CD4-positive, alpha-beta memory T cell (primary cell): ENCODE data around the gene SLC35E1. TPM values are rescaled to one million over a fixed set of nuclear protein-coding genes. Genes with fewer than 3 reads are reported as not detected.

Source experiments
- CTCF ChIA-PET: fragments of 350-600 bp; sonication (Branson Sonifier 250); formaldehyde crosslinking; loops from one replicate; lab custom pipeline; 2021; ENCODE audit warnings: inconsistent platforms; ENCODE audit not compliant: partially characterized antibody; lab: Charles Lee
- POLR2A ChIA-PET: fragments of 350-600 bp; sonication (Branson Sonifier 250); formaldehyde crosslinking; loops from one replicate; lab custom pipeline; 2021; ENCODE audit not compliant: partially characterized antibody; lab: Charles Lee
- DNase-seq, 5 donors: peaks; one replicate each; pipeline versions ENCODE4 v3.0.0 to v3.0.0-alpha.2; 2020 to 2022; ENCODE audit warnings: mixed read lengths in 1 of 5
- H3K27ac ChIP-seq: one replicate; pipeline ENCODE4 v1.7.0; 2013; ENCODE audit warnings: low read depth, low read length
- H3K27me3 ChIP-seq: 2 replicates; pipeline ENCODE4 v1.7.0; 2013; ENCODE audit warnings: mild to moderate bottlenecking, low read length, moderate library complexity; ENCODE audit not compliant: insufficient read depth
- H3K36me3 ChIP-seq: 2 replicates; pipeline ENCODE4 v1.7.0; 2013; ENCODE audit warnings: mild to moderate bottlenecking, low read length, moderate library complexity; ENCODE audit not compliant: insufficient read depth
- H3K4me1 ChIP-seq: 2 replicates; pipeline ENCODE4 v1.7.0; 2013; ENCODE audit warnings: mild to moderate bottlenecking, low read length, moderate library complexity; ENCODE audit not compliant: insufficient read depth
- H3K4me3 ChIP-seq, 2 donors: one replicate each; pipeline ENCODE4 v1.7.0; 2013; ENCODE audit warnings: low read length in 2 of 2, mild to moderate bottlenecking in 1 of 2
- H3K9me3 ChIP-seq, 2 donors: one replicate each; pipeline ENCODE4 v1.7.0; 2013; ENCODE audit warnings: low read length in 2 of 2, control low read depth in 1 of 2; ENCODE audit not compliant: control insufficient read depth in 1 of 2
- H3K27ac Mint-ChIP-seq, 7 donors: one replicate each; pipeline ENCODE4 v1.8.0; 2020 to 2021; ENCODE audit warnings: mixed read lengths in 7 of 7, mild to moderate bottlenecking in 6 of 7, inconsistent platforms in 3 of 7, moderate library complexity in 3 of 7
- H3K27me3 Mint-ChIP-seq, 2 donors: one replicate each; pipeline ENCODE4 v1.8.0; 2020 to 2021; ENCODE audit warnings: mixed read lengths in 2 of 2
- H3K36me3 Mint-ChIP-seq, 2 donors: one replicate each; pipeline ENCODE4 v1.8.0; 2020 to 2021; ENCODE audit warnings: mixed read lengths in 2 of 2, inconsistent platforms in 1 of 2, mild to moderate bottlenecking in 1 of 2
- H3K4me1 Mint-ChIP-seq, 4 donors: one replicate each; pipeline ENCODE4 v1.8.0; 2020 to 2021; ENCODE audit warnings: mixed read lengths in 4 of 4, mild to moderate bottlenecking in 1 of 4
- H3K4me3 Mint-ChIP-seq, 8 donors: one replicate each; pipeline ENCODE4 v1.8.0; 2020 to 2021; ENCODE audit warnings: mixed read lengths in 8 of 8, mild to moderate bottlenecking in 7 of 8, moderate library complexity in 6 of 8, inconsistent platforms in 3 of 8
- H3K9me3 Mint-ChIP-seq, 8 donors: one replicate each; pipeline ENCODE4 v1.8.0; 2020 to 2021; ENCODE audit warnings: mixed read lengths in 8 of 8, mild to moderate bottlenecking in 5 of 8, inconsistent platforms in 3 of 8, moderate library complexity in 1 of 8
- intact Hi-C: fragments of 100-400 bp; cut with micrococcal nuclease; formaldehyde crosslinking; loops from one replicate; pipeline ENCODE4 v1.15.1; 2023
- polyA plus RNA-seq, 2 donors: library from polyadenylated mRNA; unstranded; fragments of 300-500 nt; fragmentation: Illumina TruSeq; gene quantifications; one replicate each; pipeline ENCODE4 v1.2.3, GENCODE V29; 2021
- total RNA-seq, 2 experiments: library from RNA; stranded (reverse); gene quantifications; one replicate each; pipeline ENCODE4 v1.2.3, GENCODE V29; 2021

SLC35E1 gene
- total and polyA plus RNA-seq, 4 experiments from 2014 or later, result 15.3 to 38.8 (median 35.3) TPM

DNA sequence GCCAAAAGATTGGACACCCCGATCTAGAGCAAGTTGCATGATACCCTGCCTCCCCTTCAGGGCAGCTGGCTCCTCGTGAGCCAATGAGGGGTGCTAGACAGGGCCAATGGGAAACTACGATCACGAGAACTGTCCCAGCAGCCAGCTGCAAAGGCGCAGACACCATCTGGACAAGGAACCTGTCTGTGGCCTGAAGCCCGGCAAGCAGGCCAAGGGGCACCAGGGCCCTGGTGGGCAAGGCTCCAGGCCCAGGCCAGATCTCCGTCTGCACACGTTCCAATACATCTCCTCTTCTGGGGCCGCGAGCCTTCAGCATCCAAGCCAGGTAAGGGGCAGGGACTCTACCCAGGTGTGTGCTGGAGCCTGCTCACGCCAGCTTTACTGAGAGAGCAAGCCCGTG, 35.6 kb upstream of the SLC35E1 start:
- CTCF ChIA-PET, result interaction anchor here (0.9 kb wide), 1 partner anchor 20 kb away, joined by 3 read pairs; no protein-coding TSS in a partner anchor

DNA sequence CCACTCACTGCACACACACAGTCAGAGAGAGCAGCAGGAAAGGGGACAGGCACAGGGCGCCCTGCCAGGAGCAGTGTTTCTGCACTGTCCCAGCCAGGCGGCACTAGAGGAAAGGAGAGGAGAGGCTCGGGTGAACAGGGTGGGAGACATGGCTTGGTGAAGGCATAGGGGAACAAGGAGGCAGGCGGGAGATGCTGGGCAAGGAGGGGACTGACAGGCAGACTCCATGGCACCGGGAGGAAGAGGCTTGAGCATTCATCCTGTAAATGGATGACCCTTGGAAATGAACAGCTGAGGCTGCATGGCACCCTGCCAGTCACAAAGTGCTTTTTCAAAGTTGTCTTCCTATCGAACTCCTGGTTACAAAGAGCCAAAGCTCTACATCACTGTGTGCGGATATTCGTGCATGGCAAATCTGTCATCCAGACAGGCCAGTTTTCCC, 33.4 kb upstream of the SLC35E1 start:
- H3K9me3 ChIP-seq, result no peaks in the 10 kb centered on the region
- no peak overlapping the region for H3K4me3 ChIP-seq
- POLR2A ChIA-PET, result interaction anchor here (0.9 kb wide), 1 partner anchor 36 kb away, joined by 3 read pairs; no protein-coding TSS in a partner anchor
- Mint-ChIP-seq H3K4me1 (peaks cover 21 to 55% (median 36%) of the 10 kb centered on the region in 4 donors), H3K27ac (peak overlapping the region in 5 of 7 donors; percentile 8 to 78 (median 70)), H3K36me3 (peaks cover 0 to 14% of the 10 kb centered on the region in 2 donors), H3K4me3 (no peak overlapping the region), H3K27me3 (no peaks in the 10 kb centered on the region), H3K9me3 (no peaks in the 10 kb centered on the region)
- DNase-seq, result no peak
- H3K27ac ChIP-seq, result no peak overlapping the region
- H3K27me3 ChIP-seq, result no peaks in the 10 kb centered on the region
- CTCF ChIA-PET, result no interaction called here
- H3K4me1 ChIP-seq, result peaks cover 19% of the 10 kb centered on the region
- intact Hi-C loops, result no loop called here
- no peaks in the 10 kb centered on the region for H3K36me3 ChIP-seq

More for the DNA sequence above, 35.6 kb upstream of the SLC35E1 start:
- Histone ChIP-seq H3K4me1 (peaks cover 33% of the 10 kb centered on the region), H3K27ac (no peak overlapping the region), H3K9me3 (no peaks in the 10 kb centered on the region), H3K4me3 (no peak overlapping the region), H3K27me3 (no peaks in the 10 kb centered on the region), H3K36me3 (no peaks in the 10 kb centered on the region)
- H3K4me1 Mint-ChIP-seq, result peaks cover 28 to 64% (median 44%) of the 10 kb centered on the region in 4 donors
- H3K9me3 Mint-ChIP-seq, result no peaks in the 10 kb centered on the region
- POLR2A ChIA-PET, result no interaction called here
- no peak overlapping the region for H3K4me3 Mint-ChIP-seq
- no peak for DNase-seq
- peak overlapping the region in 4 of 7 donors; percentile 34 to 70 (median 58) for H3K27ac Mint-ChIP-seq
- H3K36me3 Mint-ChIP-seq, result peaks cover 3 to 12% of the 10 kb centered on the region in 2 donors
- intact Hi-C loops, result no loop called here
- H3K27me3 Mint-ChIP-seq, result no peaks in the 10 kb centered on the region

DNA sequence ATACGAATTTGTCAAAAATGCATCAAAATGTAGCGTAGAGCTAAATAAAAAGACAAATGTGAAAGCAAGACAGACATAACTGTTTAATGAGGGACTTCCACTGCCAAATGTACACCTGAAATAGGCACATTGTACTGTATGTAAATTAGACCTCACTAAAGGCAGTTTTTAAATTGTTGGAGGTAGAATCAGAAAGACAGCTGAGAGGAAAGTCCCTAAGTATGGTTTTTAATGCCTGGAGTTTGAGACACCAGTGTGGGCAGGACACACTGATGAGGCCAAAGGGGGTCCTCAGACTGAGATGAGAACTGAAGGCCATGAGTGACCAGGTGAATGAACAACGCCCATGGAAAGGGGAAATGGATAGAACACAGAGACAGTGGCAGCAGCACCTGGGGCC, 32.9 kb upstream of the SLC35E1 start:
- Mint-ChIP-seq H3K36me3 (peaks cover 0 to 14% of the 10 kb centered on the region in 2 donors), H3K27ac (peak overlapping the region in 4 of 7 donors; percentile 8 to 78 (median 67)), H3K4me1 (peaks cover 19 to 57% (median 35%) of the 10 kb centered on the region in 4 donors), H3K27me3 (no peaks in the 10 kb centered on the region), H3K9me3 (no peaks in the 10 kb centered on the region), H3K4me3 (no peak overlapping the region)
- Histone ChIP-seq H3K36me3 (no peaks in the 10 kb centered on the region), H3K27me3 (no peaks in the 10 kb centered on the region), H3K4me1 (peaks cover 14% of the 10 kb centered on the region), H3K4me3 (no peak overlapping the region), H3K9me3 (no peaks in the 10 kb centered on the region), H3K27ac (no peak overlapping the region)
- ChIA-PET CTCF (no interaction called here), POLR2A (interaction anchor here (0.9 kb wide), 1 partner anchor 36 kb away, joined by 3 read pairs; no protein-coding TSS in a partner anchor)
- DNase-seq, result no peak
- intact Hi-C loops, result no loop called here

DNA sequence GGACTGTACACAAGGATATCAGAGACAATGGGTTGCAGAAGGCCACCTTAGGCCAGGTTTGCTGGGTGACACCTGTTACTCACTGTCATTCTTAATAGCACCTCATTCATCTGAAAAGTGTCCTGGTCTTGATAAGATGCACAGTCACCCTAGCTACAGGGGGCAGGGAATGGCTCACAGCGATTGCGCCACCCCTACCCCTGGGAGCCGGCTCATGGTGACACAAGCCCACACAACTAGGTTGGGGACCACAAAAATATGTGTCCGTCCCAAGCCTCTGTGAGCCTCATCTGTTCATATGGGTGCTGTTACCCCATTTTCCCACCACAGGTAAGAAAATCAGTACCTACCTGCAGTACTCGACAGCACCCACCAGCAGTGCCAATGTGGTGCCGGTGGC, 32.4 kb upstream of the SLC35E1 start:
- Histone ChIP-seq H3K27me3 (no peaks in the 10 kb centered on the region), H3K9me3 (no peaks in the 10 kb centered on the region), H3K36me3 (no peaks in the 10 kb centered on the region), H3K4me1 (peaks cover 10% of the 10 kb centered on the region), H3K27ac (no peak overlapping the region), H3K4me3 (no peak overlapping the region)
- DNase-seq, result no peak
- ChIA-PET POLR2A (interaction anchor here (0.9 kb wide), 1 partner anchor 36 kb away, joined by 3 read pairs; no protein-coding TSS in a partner anchor), CTCF (no interaction called here)
- peaks cover 19 to 59% (median 35%) of the 10 kb centered on the region in 4 donors for H3K4me1 Mint-ChIP-seq
- no peaks in the 10 kb centered on the region for H3K27me3 Mint-ChIP-seq
- no peaks in the 10 kb centered on the region for H3K9me3 Mint-ChIP-seq
- no peak overlapping the region for H3K4me3 Mint-ChIP-seq
- intact Hi-C loops, result no loop called here
- H3K27ac Mint-ChIP-seq, result peak overlapping the region in 2 of 7 donors; percentile 64 to 92
- peaks cover 0 to 14% of the 10 kb centered on the region in 2 donors for H3K36me3 Mint-ChIP-seq

DNA sequence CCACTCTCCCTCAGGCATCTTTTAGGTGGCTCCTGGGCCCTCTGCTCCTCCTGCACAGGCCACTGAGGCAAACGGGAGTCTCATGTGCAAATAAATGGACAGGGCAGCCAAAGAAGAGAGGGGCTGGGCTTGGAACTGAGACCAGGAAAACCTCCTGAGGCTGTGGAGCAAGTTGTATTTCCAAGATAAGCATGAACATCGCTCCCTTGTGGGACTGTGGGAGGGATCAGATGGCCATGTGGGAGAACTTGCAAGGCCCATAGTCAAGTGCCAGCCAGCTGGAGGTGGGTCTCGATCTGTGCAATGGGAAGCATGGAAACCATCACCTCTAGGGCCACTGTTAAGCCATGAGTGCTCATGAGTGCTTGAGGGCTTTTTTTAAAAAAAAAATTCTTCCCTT, 30.9 kb upstream of the SLC35E1 start:
- H3K36me3 Mint-ChIP-seq, result peaks cover 0 to 14% of the 10 kb centered on the region in 2 donors
- H3K27me3 Mint-ChIP-seq, result no peaks in the 10 kb centered on the region
- POLR2A ChIA-PET, result interaction anchor here (1.2 kb wide), 1 partner anchor 9 kb away, joined by 3 read pairs; no protein-coding TSS in a partner anchor
- H3K9me3 Mint-ChIP-seq, result no peaks in the 10 kb centered on the region
- Histone ChIP-seq H3K4me1 (peaks cover 6% of the 10 kb centered on the region), H3K9me3 (no peaks in the 10 kb centered on the region), H3K4me3 (no peak overlapping the region), H3K27ac (no peak overlapping the region), H3K36me3 (no peaks in the 10 kb centered on the region), H3K27me3 (no peaks in the 10 kb centered on the region)
- peaks cover 17 to 63% (median 36%) of the 10 kb centered on the region in 4 donors for H3K4me1 Mint-ChIP-seq
- no peak for DNase-seq
- H3K27ac Mint-ChIP-seq, result no peak overlapping the region
- intact Hi-C loops, result no loop called here
- no peak overlapping the region for H3K4me3 Mint-ChIP-seq
- CTCF ChIA-PET, result no interaction called here

DNA sequence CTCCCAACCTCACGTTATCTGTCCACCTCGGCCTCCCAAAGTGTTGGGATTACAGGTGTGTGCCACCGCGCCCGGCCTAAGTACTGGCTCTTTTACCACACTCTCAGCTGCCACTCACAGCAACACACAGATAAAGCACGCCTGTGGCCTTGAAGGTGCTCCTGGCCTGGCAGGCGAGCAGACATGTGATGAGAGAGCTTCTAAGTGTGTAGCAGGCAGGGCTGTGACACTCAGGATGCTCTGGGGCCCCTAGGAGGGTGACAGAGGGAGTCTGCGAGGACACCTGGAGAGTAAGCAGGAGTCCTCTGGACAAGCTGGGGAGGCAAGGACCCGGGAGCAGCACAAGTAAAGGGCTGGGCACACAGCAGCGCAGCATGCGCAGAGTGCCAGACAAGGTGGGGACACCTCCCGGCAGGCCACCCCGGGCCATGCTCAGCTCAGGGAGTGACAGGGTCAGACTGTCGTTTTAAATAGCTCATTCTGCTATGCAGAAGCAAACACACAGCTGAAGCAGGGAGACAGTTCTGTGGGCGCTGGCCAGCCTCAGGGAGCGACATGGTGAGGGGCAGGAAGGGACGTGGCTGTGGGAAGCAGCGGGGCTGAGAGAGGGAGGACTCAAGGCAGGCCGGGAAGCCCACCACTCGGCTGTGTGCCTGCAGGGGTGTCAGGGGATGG, 29.3 kb upstream of the SLC35E1 start:
- DNase-seq, result no peak
- H3K4me3 ChIP-seq, result no peak overlapping the region
- ChIA-PET CTCF (no interaction called here), POLR2A (no interaction called here)
- Mint-ChIP-seq H3K4me1 (peaks cover 22 to 68% (median 39%) of the 10 kb centered on the region in 4 donors), H3K4me3 (no peak overlapping the region), H3K27ac (peak overlapping the region in 3 of 7 donors; percentile 6 to 46 (median 38)), H3K9me3 (no peaks in the 10 kb centered on the region), H3K27me3 (no peaks in the 10 kb centered on the region), H3K36me3 (peaks cover 0 to 12% of the 10 kb centered on the region in 2 donors)
- no peak overlapping the region for H3K27ac ChIP-seq
- H3K36me3 ChIP-seq, result no peaks in the 10 kb centered on the region
- peaks cover 18% of the 10 kb centered on the region for H3K4me1 ChIP-seq
- no peaks in the 10 kb centered on the region for H3K27me3 ChIP-seq
- H3K9me3 ChIP-seq, result no peaks in the 10 kb centered on the region
- intact Hi-C loops, result no loop called here

DNA sequence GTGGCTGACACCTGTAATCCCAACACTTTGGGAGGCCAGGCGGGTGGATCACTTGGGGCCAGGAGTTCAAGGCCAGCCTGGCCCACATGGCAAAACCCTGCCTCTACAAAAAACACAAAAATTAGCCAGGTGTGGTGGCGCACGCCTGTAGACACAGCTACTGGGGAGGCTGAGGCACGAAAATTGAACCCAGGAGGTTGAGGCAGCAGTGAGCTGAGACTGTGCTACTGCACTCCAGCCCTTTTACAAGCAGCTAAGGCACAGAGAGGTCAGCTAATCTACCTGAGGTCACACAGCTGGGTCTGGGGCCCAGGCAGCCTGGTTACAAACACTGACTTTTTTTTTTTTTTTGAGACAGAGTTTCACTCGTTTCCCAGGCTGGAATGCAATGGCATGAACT, 28.6 kb upstream of the SLC35E1 start:
- Histone ChIP-seq H3K36me3 (no peaks in the 10 kb centered on the region), H3K9me3 (no peaks in the 10 kb centered on the region), H3K27ac (no peak overlapping the region), H3K4me1 (peaks cover 25% of the 10 kb centered on the region), H3K27me3 (no peaks in the 10 kb centered on the region), H3K4me3 (no peak overlapping the region)
- H3K9me3 Mint-ChIP-seq, result no peaks in the 10 kb centered on the region
- H3K4me1 Mint-ChIP-seq, result peaks cover 27 to 73% (median 44%) of the 10 kb centered on the region in 4 donors
- no peak overlapping the region for H3K4me3 Mint-ChIP-seq
- H3K27ac Mint-ChIP-seq, result peak overlapping the region in 2 of 7 donors; percentile 53 to 59
- DNase-seq, result no peak
- no peaks in the 10 kb centered on the region for H3K27me3 Mint-ChIP-seq
- H3K36me3 Mint-ChIP-seq, result peaks cover 0 to 11% of the 10 kb centered on the region in 2 donors
- ChIA-PET POLR2A (no interaction called here), CTCF (no interaction called here)
- intact Hi-C loops, result no loop called here
